ENCODE measurements around the gene P2RX5. TPM values are rescaled to one million over a fixed set of nuclear protein-coding genes. Genes with fewer than 3 reads are reported as not detected.
A peak's percentile ranks its signal among the peaks of the same experiment; 100 is the strongest.

The P2RX5 gene
- total RNA-seq, 1 donor from 2014 or later, result 6.0 TPM

DNA sequence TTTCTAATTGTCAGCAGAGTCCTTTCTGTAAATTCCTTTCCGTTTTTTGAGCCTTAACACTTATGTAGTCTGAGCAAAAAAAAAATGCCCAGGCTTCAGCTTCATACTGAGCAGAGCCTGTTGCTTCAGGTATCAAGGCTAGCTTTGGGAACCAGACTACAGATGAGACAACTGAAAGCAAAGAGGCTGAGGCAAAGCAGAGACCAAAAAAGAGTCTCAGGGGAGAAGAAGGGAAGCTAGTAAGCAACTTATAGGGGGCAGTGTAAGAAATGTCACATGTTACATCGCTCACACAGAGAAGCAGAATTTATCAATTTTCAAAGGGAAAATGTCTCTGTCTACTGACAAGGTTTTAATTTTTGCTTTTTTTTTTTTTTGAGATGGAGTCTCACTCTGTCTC lies 31.1 kb upstream of the P2RX5 start:
- Histone ChIP-seq H3K27me3 (ENCODE audit: control insufficient read depth, insufficient read depth, low read length) (no peaks in the 10 kb centered on the region), H3K4me3 (ENCODE audit: low read depth, low read length) (no peak overlapping the region), H3K36me3 (ENCODE audit: control insufficient read depth, insufficient read depth, low read length) (no peaks in the 10 kb centered on the region)
- TF ChIP-seq, protein P1, sequence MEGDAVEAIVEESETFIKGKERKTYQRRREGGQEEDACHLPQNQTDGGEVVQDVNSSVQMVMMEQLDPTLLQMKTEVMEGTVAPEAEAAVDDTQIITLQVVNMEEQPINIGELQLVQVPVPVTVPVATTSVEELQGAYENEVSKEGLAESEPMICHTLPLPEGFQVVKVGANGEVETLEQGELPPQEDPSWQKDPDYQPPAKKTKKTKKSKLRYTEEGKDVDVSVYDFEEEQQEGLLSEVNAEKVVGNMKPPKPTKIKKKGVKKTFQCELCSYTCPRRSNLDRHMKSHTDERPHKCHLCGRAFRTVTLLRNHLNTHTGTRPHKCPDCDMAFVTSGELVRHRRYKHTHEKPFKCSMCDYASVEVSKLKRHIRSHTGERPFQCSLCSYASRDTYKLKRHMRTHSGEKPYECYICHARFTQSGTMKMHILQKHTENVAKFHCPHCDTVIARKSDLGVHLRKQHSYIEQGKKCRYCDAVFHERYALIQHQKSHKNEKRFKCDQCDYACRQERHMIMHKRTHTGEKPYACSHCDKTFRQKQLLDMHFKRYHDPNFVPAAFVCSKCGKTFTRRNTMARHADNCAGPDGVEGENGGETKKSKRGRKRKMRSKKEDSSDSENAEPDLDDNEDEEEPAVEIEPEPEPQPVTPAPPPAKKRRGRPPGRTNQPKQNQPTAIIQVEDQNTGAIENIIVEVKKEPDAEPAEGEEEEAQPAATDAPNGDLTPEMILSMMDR (IDR thresholded peaks at IDR 0.05; ENCODE audit: insufficient read depth, low read length, poor library complexity, severe bottlenecking), result no peak
- DNase-seq (ENCODE audit: low read depth), result no peak

DNA sequence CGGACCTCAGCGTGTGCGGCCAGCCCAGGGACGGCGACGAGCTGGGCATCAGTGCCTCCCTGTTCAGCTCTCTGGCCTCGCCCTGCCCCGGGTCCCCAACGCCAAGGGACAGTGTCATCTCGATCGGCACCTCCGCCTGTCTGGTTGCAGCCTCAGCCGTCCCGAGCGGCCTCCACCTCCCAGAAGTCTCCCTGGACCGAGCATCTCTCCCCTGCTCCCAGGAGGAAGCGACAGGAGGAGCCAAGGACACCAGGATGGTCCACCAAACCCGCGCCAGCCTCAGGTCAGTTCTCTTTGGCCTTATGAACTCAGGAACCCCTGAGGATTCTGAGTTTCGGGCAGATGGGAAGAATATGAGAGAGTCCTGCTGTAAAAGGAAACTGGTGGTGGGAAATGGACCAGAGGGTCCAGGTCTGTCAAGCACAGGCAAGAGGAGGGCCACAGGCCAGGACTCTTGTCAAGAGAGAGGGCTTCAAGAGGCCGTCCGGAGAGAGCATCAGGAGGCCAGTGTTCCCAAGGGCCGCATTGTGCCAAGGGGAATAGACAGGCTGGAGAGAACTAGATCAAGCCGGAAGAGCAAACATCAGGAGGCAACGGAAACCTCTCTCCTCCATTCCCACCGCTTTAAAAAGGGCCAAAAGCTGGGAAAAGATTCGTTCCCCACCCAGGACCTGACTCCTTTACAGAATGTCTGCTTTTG lies 28.6 kb upstream of the P2RX5 start:
- Histone ChIP-seq H3K27me3 (ENCODE audit: control insufficient read depth, insufficient read depth, low read length) (no peaks in the 10 kb centered on the region), H3K4me3 (ENCODE audit: low read depth, low read length) (peak overlapping the region; percentile 66), H3K36me3 (ENCODE audit: control insufficient read depth, insufficient read depth, low read length) (no peaks in the 10 kb centered on the region)
- TF ChIP-seq, protein P1 (IDR thresholded peaks at IDR 0.05; ENCODE audit: insufficient read depth, low read length, poor library complexity, severe bottlenecking), result no peak
- no peak for DNase-seq (ENCODE audit: low read depth)

DNA sequence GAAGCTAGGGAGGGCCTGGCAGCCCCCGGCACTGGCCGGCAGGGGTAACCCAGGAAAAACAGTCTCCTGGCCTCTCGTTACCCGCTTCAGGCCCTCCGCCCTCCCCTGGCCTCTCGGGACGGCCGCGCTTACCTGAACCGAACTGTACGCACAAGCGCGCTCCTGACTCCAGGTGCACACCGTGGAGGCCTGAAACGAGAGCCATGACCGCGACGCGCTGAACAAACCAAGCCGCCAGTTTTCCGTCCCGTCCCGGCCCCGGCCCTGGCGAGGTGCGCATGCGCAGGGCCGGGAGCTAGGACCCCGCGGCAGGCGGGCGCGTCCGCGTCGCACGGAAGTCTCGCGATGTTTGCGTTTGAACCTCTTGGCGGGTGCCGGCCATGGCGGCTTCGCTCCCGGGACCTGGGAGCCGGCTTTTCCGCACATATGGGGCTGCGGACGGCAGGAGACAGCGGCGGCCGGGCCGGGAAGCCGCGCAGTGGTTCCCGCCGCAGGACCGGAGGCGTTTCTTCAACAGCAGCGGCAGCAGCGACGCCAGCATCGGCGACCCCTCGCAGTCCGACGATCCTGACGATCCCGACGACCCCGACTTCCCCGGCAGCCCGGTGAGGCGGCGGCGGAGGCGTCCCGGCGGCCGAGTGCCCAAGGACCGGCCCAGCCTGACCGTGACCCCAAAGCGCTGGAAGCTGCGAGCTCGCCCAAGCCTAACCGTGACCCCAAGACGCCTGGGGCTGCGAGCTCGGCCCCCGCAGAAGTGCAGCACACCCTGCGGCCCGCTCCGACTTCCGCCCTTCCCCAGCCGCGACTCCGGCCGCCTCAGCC lies 27.8 kb upstream of the P2RX5 start, which contains the start of gene HASPIN:
HASPIN (plus strand) TSS at position 348 of the 822 bp plus-strand sequence; CDS start at position 381, 33 bp downstream.
- Histone ChIP-seq H3K36me3 (ENCODE audit: control insufficient read depth, insufficient read depth, low read length) (no peaks in the 10 kb centered on the region), H3K27me3 (ENCODE audit: control insufficient read depth, insufficient read depth, low read length) (no peaks in the 10 kb centered on the region), H3K4me3 (ENCODE audit: low read depth, low read length) (peak within 1 kb of the TSS; percentile 66)
- DNase-seq (ENCODE audit: low read depth), result no peak
- TF ChIP-seq, protein P1 (IDR thresholded peaks at IDR 0.05; ENCODE audit: insufficient read depth, low read length, poor library complexity, severe bottlenecking), result peak; percentile 27

DNA sequence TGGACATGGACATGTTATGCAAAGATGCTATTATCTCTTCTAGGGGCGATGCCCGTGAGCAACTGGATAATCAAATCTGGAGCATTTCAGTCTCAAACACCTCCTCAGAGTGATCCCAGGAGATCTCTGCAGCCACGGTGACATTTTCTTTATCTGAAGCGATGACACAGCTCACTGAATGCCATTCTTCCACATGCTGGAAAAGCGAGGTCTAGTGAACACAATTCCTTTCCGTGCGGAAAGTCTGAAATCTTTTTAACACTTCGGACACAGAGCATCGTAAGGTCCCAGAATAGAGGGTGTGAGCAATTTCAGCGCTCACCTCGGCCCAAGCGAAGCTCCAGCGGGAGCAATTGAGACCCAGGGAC lies 27.2 kb upstream of the P2RX5 start:
- H3K4me3 ChIP-seq (ENCODE audit: low read depth, low read length), result peak overlapping the region; percentile 66
- no peaks in the 10 kb centered on the region for H3K27me3 ChIP-seq (ENCODE audit: control insufficient read depth, insufficient read depth, low read length)
- no peaks in the 10 kb centered on the region for H3K36me3 ChIP-seq (ENCODE audit: control insufficient read depth, insufficient read depth, low read length)
- TF ChIP-seq, protein P1 (IDR thresholded peaks at IDR 0.05; ENCODE audit: insufficient read depth, low read length, poor library complexity, severe bottlenecking), result no peak
- no peak for DNase-seq (ENCODE audit: low read depth)

DNA sequence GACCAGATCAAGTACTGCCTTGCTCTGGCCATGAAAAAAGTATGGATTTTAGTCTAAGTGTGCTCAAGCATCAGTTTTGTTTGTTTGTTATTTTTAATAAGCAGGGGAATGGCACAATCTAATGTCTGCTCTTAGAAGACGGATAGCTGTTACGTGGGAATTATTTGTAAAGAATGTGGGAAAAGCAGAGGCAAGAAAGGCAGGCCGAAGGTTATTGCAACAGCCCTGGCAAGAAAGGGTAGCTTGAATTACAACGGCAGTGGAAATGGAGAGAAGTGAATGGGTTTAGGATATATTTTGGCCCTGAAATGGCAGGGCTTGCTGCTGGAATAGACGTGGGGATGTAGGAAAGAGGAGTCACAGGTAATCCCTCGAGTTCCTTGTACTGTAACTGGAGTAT lies 26.8 kb upstream of the P2RX5 start:
- Histone ChIP-seq H3K4me3 (ENCODE audit: low read depth, low read length) (peak overlapping the region; percentile 66), H3K36me3 (ENCODE audit: control insufficient read depth, insufficient read depth, low read length) (no peaks in the 10 kb centered on the region), H3K27me3 (ENCODE audit: control insufficient read depth, insufficient read depth, low read length) (no peaks in the 10 kb centered on the region)
- TF ChIP-seq, protein P1 (IDR thresholded peaks at IDR 0.05; ENCODE audit: insufficient read depth, low read length, poor library complexity, severe bottlenecking), result no peak
- DNase-seq (ENCODE audit: low read depth), result no peak
